ENCODE measurements around the gene GPC5.
A peak's percentile ranks its signal among the peaks of the same experiment; 100 is the strongest.
"Not testable (repeated sequence)": the region's sequence is repeated elsewhere in the genome, so short reads cannot be mapped to it uniquely, and the experiment has no call there.

Gene GPC5

GRCh38 chr13:91406619-91407018 is 8.2 kb downstream of the GPC5 start:
- no peaks in the 10 kb centered on the region for H3K79me2 ChIP-seq (ENCODE audit: control insufficient read depth, insufficient read depth, low read length)
- no peak overlapping the region for H3K4me2 ChIP-seq (ENCODE audit: low read length)
- no peaks in the 10 kb centered on the region for H3K79me1 ChIP-seq (ENCODE audit: low read length)
- no peak overlapping the region for H2BK5ac ChIP-seq (ENCODE audit: low read length)
- H2BK15ac ChIP-seq (replicated peaks; ENCODE audit: low read depth), result no peak overlapping the region
- no peaks in the 10 kb centered on the region for H3K27me3 ChIP-seq (ENCODE audit: insufficient read depth, low read length, poor library complexity)
- H3K18ac ChIP-seq (ENCODE audit: low read length), result no peak overlapping the region
- no peak overlapping the region for H4K8ac ChIP-seq (ENCODE audit: low read depth, low read length)
- no peak overlapping the region for H3K4ac ChIP-seq (ENCODE audit: low read depth, low read length)
- peak; percentile 93 for DNase-seq
- no peak overlapping the region for H2BK120ac ChIP-seq (ENCODE audit: low read depth, low read length)
- H3K23ac ChIP-seq (ENCODE audit: low read length), result no peak overlapping the region
- no peak overlapping the region for H3K4me3 ChIP-seq (ENCODE audit: low read length)
- H3K56ac ChIP-seq (ENCODE audit: low read length), result no peak overlapping the region
- WGBS (ENCODE audit: extremely low coverage, insufficient coverage, low lambda C conversion rate), result no CpG with 5 or more reads among the region's 5 CpGs
- H2AK5ac ChIP-seq (ENCODE audit: low read length), result no peak overlapping the region
- no peak overlapping the region for H3K27ac ChIP-seq (ENCODE audit: low read depth, low read length)
- H4K5ac ChIP-seq (ENCODE audit: low read length), result no peak overlapping the region
- H3K9ac ChIP-seq (ENCODE audit: low read length), result no peak overlapping the region
- no peaks in the 10 kb centered on the region for H3K36me3 ChIP-seq (ENCODE audit: control insufficient read depth, insufficient read depth, low read length)
- no peaks in the 10 kb centered on the region for H3K4me1 ChIP-seq (ENCODE audit: control insufficient read depth, low read depth, low read length)

- Histone ChIP-seq H3K79me1 (ENCODE audit: low read length) (no peaks in the 10 kb centered on the region), H3K79me2 (ENCODE audit: control insufficient read depth, insufficient read depth, low read length) (no peaks in the 10 kb centered on the region), H3K4me2 (ENCODE audit: low read length) (no peak overlapping the region), H4K5ac (ENCODE audit: low read length) (no peak overlapping the region), H4K8ac (ENCODE audit: low read depth, low read length) (no peak overlapping the region), H3K23ac (ENCODE audit: low read length) (no peak overlapping the region), H2AK5ac (ENCODE audit: low read length) (no peak overlapping the region), H3K27ac (ENCODE audit: low read depth, low read length) (no peak overlapping the region), H3K4ac (ENCODE audit: low read depth, low read length) (no peak overlapping the region), H2BK120ac (ENCODE audit: low read depth, low read length) (no peak overlapping the region), H3K9ac (ENCODE audit: low read length) (no peak overlapping the region), H3K4me3 (ENCODE audit: low read length) (no peak overlapping the region), H2BK5ac (ENCODE audit: low read length) (no peak overlapping the region), H3K36me3 (ENCODE audit: control insufficient read depth, insufficient read depth, low read length) (no peaks in the 10 kb centered on the region), H3K56ac (ENCODE audit: low read length) (no peak overlapping the region), H3K18ac (ENCODE audit: low read length) (no peak overlapping the region), H2BK15ac (replicated peaks; ENCODE audit: low read depth) (no peak overlapping the region), H3K27me3 (ENCODE audit: insufficient read depth, low read length, poor library complexity) (no peaks in the 10 kb centered on the region), H3K4me1 (ENCODE audit: control insufficient read depth, low read depth, low read length) (no peaks in the 10 kb centered on the region)
- no CpG with 5 or more reads among the region's 2 CpGs for WGBS (ENCODE audit: extremely low coverage, insufficient coverage, low lambda C conversion rate)
- no peak for DNase-seq
Measured at GRCh38 chr13:91408971-91409370, 10.6 kb downstream of the GPC5 start.

- not testable (repeated sequence) for H3K4me3 ChIP-seq (ENCODE audit: low read length); H3K18ac ChIP-seq (ENCODE audit: low read length); H2AK5ac ChIP-seq (ENCODE audit: low read length); H3K9ac ChIP-seq (ENCODE audit: low read length); H2BK120ac ChIP-seq (ENCODE audit: low read depth, low read length); H3K4me2 ChIP-seq (ENCODE audit: low read length); H2BK15ac ChIP-seq (replicated peaks; ENCODE audit: low read depth); DNase-seq; H4K5ac ChIP-seq (ENCODE audit: low read length); H3K79me1 ChIP-seq (ENCODE audit: low read length); H3K56ac ChIP-seq (ENCODE audit: low read length); H3K23ac ChIP-seq (ENCODE audit: low read length); H3K4me1 ChIP-seq (ENCODE audit: control insufficient read depth, low read depth, low read length); H2BK5ac ChIP-seq (ENCODE audit: low read length); H3K27me3 ChIP-seq (ENCODE audit: insufficient read depth, low read length, poor library complexity); H3K27ac ChIP-seq (ENCODE audit: low read depth, low read length); H3K79me2 ChIP-seq (ENCODE audit: control insufficient read depth, insufficient read depth, low read length); H3K4ac ChIP-seq (ENCODE audit: low read depth, low read length); H3K36me3 ChIP-seq (ENCODE audit: control insufficient read depth, insufficient read depth, low read length); H4K8ac ChIP-seq (ENCODE audit: low read depth, low read length)
- WGBS (ENCODE audit: extremely low coverage, insufficient coverage, low lambda C conversion rate), result no CpG with 5 or more reads among the region's 5 CpGs
Measured at GRCh38 chr13:91416579-91416978, 18.2 kb downstream of the GPC5 start.

- Histone ChIP-seq H3K79me2 (ENCODE audit: control insufficient read depth, insufficient read depth, low read length) (no peaks in the 10 kb centered on the region), H3K27me3 (ENCODE audit: insufficient read depth, low read length, poor library complexity) (no peaks in the 10 kb centered on the region), H3K18ac (ENCODE audit: low read length) (no peak overlapping the region), H2BK5ac (ENCODE audit: low read length) (no peak overlapping the region), H3K23ac (ENCODE audit: low read length) (no peak overlapping the region), H2BK120ac (ENCODE audit: low read depth, low read length) (no peak overlapping the region), H2AK5ac (ENCODE audit: low read length) (no peak overlapping the region), H3K9ac (ENCODE audit: low read length) (no peak overlapping the region), H3K27ac (ENCODE audit: low read depth, low read length) (no peak overlapping the region), H3K79me1 (ENCODE audit: low read length) (no peaks in the 10 kb centered on the region), H3K4ac (ENCODE audit: low read depth, low read length) (no peak overlapping the region), H2BK15ac (replicated peaks; ENCODE audit: low read depth) (no peak overlapping the region), H4K8ac (ENCODE audit: low read depth, low read length) (no peak overlapping the region), H3K56ac (ENCODE audit: low read length) (no peak overlapping the region), H3K36me3 (ENCODE audit: control insufficient read depth, insufficient read depth, low read length) (no peaks in the 10 kb centered on the region), H3K4me1 (ENCODE audit: control insufficient read depth, low read depth, low read length) (no peaks in the 10 kb centered on the region), H4K5ac (ENCODE audit: low read length) (no peak overlapping the region), H3K4me2 (ENCODE audit: low read length) (no peak overlapping the region), H3K4me3 (ENCODE audit: low read length) (no peak overlapping the region)
- whole genome bisulfite sequencing (ENCODE audit: extremely low coverage, insufficient coverage, low lambda C conversion rate), result no CpG with 5 or more reads among the region's 6 CpGs
- no peak for DNase-seq
Measured at GRCh38 chr13:91417660-91418325, 19.4 kb downstream of the GPC5 start.

- H2BK5ac ChIP-seq (ENCODE audit: low read length), result no peak overlapping the region
- no peak overlapping the region for H2BK15ac ChIP-seq (replicated peaks; ENCODE audit: low read depth)
Measured at GRCh38 chr13:91426913-91427312, 28.5 kb downstream of the GPC5 start.

GRCh38 chr13:91438674-91439073 is 40.3 kb downstream of the GPC5 start:
- H2BK15ac ChIP-seq (replicated peaks; ENCODE audit: low read depth); H2BK120ac ChIP-seq (ENCODE audit: low read depth, low read length); DNase-seq; H3K27me3 ChIP-seq (ENCODE audit: insufficient read depth, low read length, poor library complexity); H3K56ac ChIP-seq (ENCODE audit: low read length); H3K4ac ChIP-seq (ENCODE audit: low read depth, low read length); H3K23ac ChIP-seq (ENCODE audit: low read length); H3K9ac ChIP-seq (ENCODE audit: low read length); H4K5ac ChIP-seq (ENCODE audit: low read length); H3K4me1 ChIP-seq (ENCODE audit: control insufficient read depth, low read depth, low read length); H4K8ac ChIP-seq (ENCODE audit: low read depth, low read length); H3K27ac ChIP-seq (ENCODE audit: low read depth, low read length); H3K4me3 ChIP-seq (ENCODE audit: low read length); H3K4me2 ChIP-seq (ENCODE audit: low read length); H2AK5ac ChIP-seq (ENCODE audit: low read length); H2BK5ac ChIP-seq (ENCODE audit: low read length); H3K18ac ChIP-seq (ENCODE audit: low read length); H3K36me3 ChIP-seq (ENCODE audit: control insufficient read depth, insufficient read depth, low read length); H3K79me1 ChIP-seq (ENCODE audit: low read length); H3K79me2 ChIP-seq (ENCODE audit: control insufficient read depth, insufficient read depth, low read length): not testable (repeated sequence)
- no CpG with 5 or more reads among the region's 15 CpGs for WGBS (ENCODE audit: extremely low coverage, insufficient coverage, low lambda C conversion rate)

More at GRCh38 chr13:91426913-91427312, 28.5 kb downstream of the GPC5 start:
- H4K5ac ChIP-seq (ENCODE audit: low read length), result no peak overlapping the region
- no peaks in the 10 kb centered on the region for H3K36me3 ChIP-seq (ENCODE audit: control insufficient read depth, insufficient read depth, low read length)
- no peaks in the 10 kb centered on the region for H3K27me3 ChIP-seq (ENCODE audit: insufficient read depth, low read length, poor library complexity)
- no peak overlapping the region for H3K27ac ChIP-seq (ENCODE audit: low read depth, low read length)
- no CpG with 5 or more reads among the region's 2 CpGs for WGBS (ENCODE audit: extremely low coverage, insufficient coverage, low lambda C conversion rate)
- H3K9ac ChIP-seq (ENCODE audit: low read length), result no peak overlapping the region
- no peak overlapping the region for H3K4me3 ChIP-seq (ENCODE audit: low read length)
- H4K8ac ChIP-seq (ENCODE audit: low read depth, low read length), result no peak overlapping the region
- no peaks in the 10 kb centered on the region for H3K79me1 ChIP-seq (ENCODE audit: low read length)
- no peak overlapping the region for H2AK5ac ChIP-seq (ENCODE audit: low read length)
- H3K18ac ChIP-seq (ENCODE audit: low read length), result no peak overlapping the region
- H3K79me2 ChIP-seq (ENCODE audit: control insufficient read depth, insufficient read depth, low read length), result no peaks in the 10 kb centered on the region
- H3K4me2 ChIP-seq (ENCODE audit: low read length), result no peak overlapping the region
- no peak overlapping the region for H3K23ac ChIP-seq (ENCODE audit: low read length)
- peak; percentile 19 for DNase-seq
- H3K56ac ChIP-seq (ENCODE audit: low read length), result no peak overlapping the region
- no peak overlapping the region for H3K4ac ChIP-seq (ENCODE audit: low read depth, low read length)
- no peaks in the 10 kb centered on the region for H3K4me1 ChIP-seq (ENCODE audit: control insufficient read depth, low read depth, low read length)
- no peak overlapping the region for H2BK120ac ChIP-seq (ENCODE audit: low read depth, low read length)
